ENCODE results near the gene EIF4H.
"Not testable (repeated sequence)": the region's sequence is repeated elsewhere in the genome, so short reads cannot be mapped to it uniquely, and the experiment has no call there.

Gene EIF4H

GRCh38 chr7:74175340-74175739, 1.2 kb downstream of the EIF4H start:
- no peak for DNase-seq (ENCODE audit: low read depth in 2 of 2)

- no peak for DNase-seq (ENCODE audit: low read depth in 2 of 2)
These were observed 2.4 kb downstream of the EIF4H start for GRCh38 chr7:74176555-74176954.

GRCh38 chr7:74178632-74179031, 4.5 kb downstream of the EIF4H start:
- no peak for DNase-seq (ENCODE audit: low read depth in 2 of 2)

- no peak for DNase-seq (ENCODE audit: low read depth in 2 of 2)
These were observed 5.9 kb downstream of the EIF4H start for GRCh38 chr7:74179935-74180604.

- no peak for DNase-seq (ENCODE audit: low read depth in 2 of 2)
These were observed 6.7 kb downstream of the EIF4H start for GRCh38 chr7:74180866-74181265.

GRCh38 chr7:74181821-74182220, 7.7 kb downstream of the EIF4H start:
- DNase-seq (ENCODE audit: low read depth in 2 of 2) = no peak

GRCh38 chr7:74182453-74183090, 8.4 kb downstream of the EIF4H start:
- no peak for DNase-seq (ENCODE audit: low read depth in 2 of 2)

GRCh38 chr7:74183142-74183541, 9.0 kb downstream of the EIF4H start:
- DNase-seq (ENCODE audit: low read depth in 2 of 2) = no peak

GRCh38 chr7:74183653-74184450, 9.7 kb downstream of the EIF4H start:
- no peak for DNase-seq (ENCODE audit: low read depth in 2 of 2)

GRCh38 chr7:74185016-74185415, 10.9 kb downstream of the EIF4H start:
- DNase-seq (ENCODE audit: low read depth in 2 of 2) = no peak

- no peak for DNase-seq (ENCODE audit: low read depth in 2 of 2)
These were observed 11.5 kb downstream of the EIF4H start for GRCh38 chr7:74185636-74186035.

- DNase-seq (ENCODE audit: low read depth in 2 of 2) = no peak
These were observed 13.9 kb downstream of the EIF4H start for GRCh38 chr7:74187915-74188675.

- no peak for DNase-seq (ENCODE audit: low read depth in 2 of 2)
These were observed 16.1 kb downstream of the EIF4H start for GRCh38 chr7:74190259-74190658.

- DNase-seq (ENCODE audit: low read depth in 2 of 2) = no peak
These were observed 17.1 kb downstream of the EIF4H start for GRCh38 chr7:74191231-74191630.

- no peak for DNase-seq (ENCODE audit: low read depth in 2 of 2)
These were observed 18.9 kb downstream of the EIF4H start for GRCh38 chr7:74193054-74193453.

GRCh38 chr7:74193913-74194312, 19.8 kb downstream of the EIF4H start:
- no peak for DNase-seq (ENCODE audit: low read depth in 2 of 2)

- DNase-seq (ENCODE audit: low read depth in 2 of 2) = no peak
These were observed 20.5 kb downstream of the EIF4H start for GRCh38 chr7:74194686-74195085.

GRCh38 chr7:74195139-74195860, 21.1 kb downstream of the EIF4H start:
- not testable (repeated sequence) for DNase-seq (ENCODE audit: low read depth in 2 of 2)

GRCh38 chr7:74195968-74196654, 22.0 kb downstream of the EIF4H start:
- not testable (repeated sequence) for DNase-seq (ENCODE audit: low read depth in 2 of 2)

- no peak for DNase-seq (ENCODE audit: low read depth in 2 of 2)
These were observed 23.4 kb downstream of the EIF4H start for GRCh38 chr7:74197449-74198124.

Measured in stimulated activated CD8-positive, alpha-beta memory T cell treated with anti-CD3 and anti-CD28 coated beads, Interleukin-7, amount 100 ng/mL, for 1 hour (primary cell).